ENCODE data around the gene CCDC146. TPM values are rescaled to one million over a fixed set of nuclear protein-coding genes. Genes with fewer than 3 reads are reported as not detected.

The CCDC146 gene
- total RNA-seq, 1 experiment from 2014 or later: 0.72 TPM

DNA sequence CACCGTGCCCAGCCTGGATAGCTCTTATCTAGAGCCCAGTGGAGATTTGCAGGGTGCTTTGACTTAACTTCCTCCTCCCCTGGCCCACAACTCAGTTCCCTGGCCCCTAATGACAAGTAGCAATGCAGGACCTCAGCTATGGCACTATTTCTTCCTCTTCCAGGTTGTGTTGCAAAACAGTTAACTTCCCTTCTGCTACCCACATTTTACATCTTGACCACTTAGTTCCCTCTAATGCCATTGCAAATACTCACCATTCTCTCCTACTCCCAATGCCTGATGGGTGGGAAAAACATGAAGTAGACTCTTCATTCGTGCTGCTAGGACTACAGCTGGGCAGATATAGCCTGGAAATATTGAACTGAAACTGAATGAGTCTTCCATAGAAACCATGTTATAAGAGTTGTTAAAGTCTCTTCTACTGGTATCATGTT, 116.3 kb downstream of the CCDC146 start:
- peaks cover 0 to 1% (median 0%) of the 10 kb centered on the region in 3 experiments; a peak in 1 of 7 replicates for H3K36me3 Mint-ChIP-seq (ENCODE audit: insufficient read depth in 1 of 3, low read depth in 3 of 3)
- H4K20me1 ChIP-seq (ENCODE audit: control insufficient read depth, insufficient read depth, insufficient read length): no peaks in the 10 kb centered on the region
- no peak overlapping the region for H3K4me3 Mint-ChIP-seq
- no peak overlapping the region for H2AK5ac ChIP-seq (ENCODE audit: insufficient read length, low read length)
- no peak overlapping the region for H3K56ac ChIP-seq (ENCODE audit: insufficient read length, low read depth, low read length)
- H3K79me2 ChIP-seq (ENCODE audit: insufficient read depth, low read length): no peaks in the 10 kb centered on the region
- H3K27ac Mint-ChIP-seq: no peak overlapping the region
- no peak overlapping the region for H3K9ac ChIP-seq (ENCODE audit: extremely low read depth, insufficient read length, low read length)
- H2BK12ac ChIP-seq (ENCODE audit: insufficient read length, low read depth, low read length): no peak overlapping the region
- no peak overlapping the region for H4K8ac ChIP-seq (replicated peaks; ENCODE audit: insufficient read length, low read depth, low read length)
- H3K4ac ChIP-seq (ENCODE audit: low read depth, low read length): no peak overlapping the region
- no peak overlapping the region for H2BK5ac ChIP-seq (ENCODE audit: insufficient read length, low read length)
- H3K4me2 ChIP-seq (ENCODE audit: insufficient read depth, insufficient read length, low read length): no peak overlapping the region
- H3K79me1 ChIP-seq (ENCODE audit: insufficient read depth, low read depth, low read length, poor library complexity, severe bottlenecking): no peaks in the 10 kb centered on the region
- no peak for DNase-seq
- no peak overlapping the region for H3K14ac ChIP-seq (ENCODE audit: insufficient read depth, low read length)
- no peak overlapping the region for H3K18ac ChIP-seq (ENCODE audit: insufficient read length, low read depth, low read length)
- H3K27ac ChIP-seq (ENCODE audit: insufficient read length, low read depth, low read length): no peak overlapping the region
- no peak overlapping the region for H4K91ac ChIP-seq (ENCODE audit: insufficient read length, low read depth, low read length)
- no peaks in the 10 kb centered on the region for H3K9me3 Mint-ChIP-seq
- H3K27me3 ChIP-seq (ENCODE audit: insufficient read depth, low read length): no peaks in the 10 kb centered on the region; the same call in 1 of the 2 replicates
- H3K4me1 Mint-ChIP-seq: peaks cover 18% of the 10 kb centered on the region in 2 experiments
- WGBS (ENCODE audit: extremely low coverage, insufficient read length, low lambda C conversion rate): no CpG with 5 or more reads among the region's 2 CpGs
- TF ChIP-seq, protein P1, sequence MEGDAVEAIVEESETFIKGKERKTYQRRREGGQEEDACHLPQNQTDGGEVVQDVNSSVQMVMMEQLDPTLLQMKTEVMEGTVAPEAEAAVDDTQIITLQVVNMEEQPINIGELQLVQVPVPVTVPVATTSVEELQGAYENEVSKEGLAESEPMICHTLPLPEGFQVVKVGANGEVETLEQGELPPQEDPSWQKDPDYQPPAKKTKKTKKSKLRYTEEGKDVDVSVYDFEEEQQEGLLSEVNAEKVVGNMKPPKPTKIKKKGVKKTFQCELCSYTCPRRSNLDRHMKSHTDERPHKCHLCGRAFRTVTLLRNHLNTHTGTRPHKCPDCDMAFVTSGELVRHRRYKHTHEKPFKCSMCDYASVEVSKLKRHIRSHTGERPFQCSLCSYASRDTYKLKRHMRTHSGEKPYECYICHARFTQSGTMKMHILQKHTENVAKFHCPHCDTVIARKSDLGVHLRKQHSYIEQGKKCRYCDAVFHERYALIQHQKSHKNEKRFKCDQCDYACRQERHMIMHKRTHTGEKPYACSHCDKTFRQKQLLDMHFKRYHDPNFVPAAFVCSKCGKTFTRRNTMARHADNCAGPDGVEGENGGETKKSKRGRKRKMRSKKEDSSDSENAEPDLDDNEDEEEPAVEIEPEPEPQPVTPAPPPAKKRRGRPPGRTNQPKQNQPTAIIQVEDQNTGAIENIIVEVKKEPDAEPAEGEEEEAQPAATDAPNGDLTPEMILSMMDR (conservative IDR thresholded peaks at IDR 0.05): no peak
- H2BK120ac ChIP-seq (ENCODE audit: low read depth, low read length, poor library complexity, severe bottlenecking): no peak overlapping the region
- no peak overlapping the region for H4K5ac ChIP-seq (ENCODE audit: insufficient read length, low read depth, low read length)
- H3K23ac ChIP-seq (ENCODE audit: insufficient read length, low read depth, low read length): no peak overlapping the region
- no peaks in the 10 kb centered on the region for H3K27me3 Mint-ChIP-seq (ENCODE audit: low read depth)
- H2BK20ac ChIP-seq (ENCODE audit: low read depth, low read length, poor library complexity, severe bottlenecking): no peak overlapping the region
- H3K23me2 ChIP-seq (ENCODE audit: insufficient read length, low read depth, low read length, poor library complexity, severe bottlenecking): no peaks in the 10 kb centered on the region
- H3K9me3 ChIP-seq (ENCODE audit: control insufficient read depth, low read depth, low read length): no peaks in the 10 kb centered on the region
- H3T11ph ChIP-seq (ENCODE audit: low read length): no peak overlapping the region
- peaks cover 7% of the 10 kb centered on the region; the same call in 1 of the 2 replicates for H3K4me1 ChIP-seq (ENCODE audit: insufficient read depth, low read length)
- H2BK15ac ChIP-seq (ENCODE audit: low read depth, low read length): no peak overlapping the region
- no peak overlapping the region for H2AFZ ChIP-seq (ENCODE audit: low read length)

All from H9 (cell line).